Measurements from ENCODE around the gene FAM184B.

DNA sequence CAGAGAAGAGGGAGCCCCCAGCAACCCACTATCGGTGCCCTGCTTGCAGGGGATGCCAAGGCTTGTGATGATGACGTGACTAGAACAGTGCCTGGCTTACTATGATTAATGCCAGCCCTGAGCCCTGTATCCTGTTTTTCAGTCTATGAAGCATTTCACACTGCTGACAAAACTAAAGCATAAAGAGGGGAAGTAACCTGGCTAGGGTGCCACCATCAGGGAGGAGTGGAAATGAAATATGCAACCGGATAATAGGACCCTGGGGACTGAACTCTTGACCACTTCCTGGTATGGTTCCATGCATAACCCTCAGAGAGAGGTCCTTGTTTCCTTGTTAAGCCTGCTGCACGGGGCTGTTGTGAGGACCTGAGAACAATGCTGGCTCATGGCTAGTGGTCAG, 116.7 kb downstream of the FAM184B start:
- TF ChIP-seq, protein P1, sequence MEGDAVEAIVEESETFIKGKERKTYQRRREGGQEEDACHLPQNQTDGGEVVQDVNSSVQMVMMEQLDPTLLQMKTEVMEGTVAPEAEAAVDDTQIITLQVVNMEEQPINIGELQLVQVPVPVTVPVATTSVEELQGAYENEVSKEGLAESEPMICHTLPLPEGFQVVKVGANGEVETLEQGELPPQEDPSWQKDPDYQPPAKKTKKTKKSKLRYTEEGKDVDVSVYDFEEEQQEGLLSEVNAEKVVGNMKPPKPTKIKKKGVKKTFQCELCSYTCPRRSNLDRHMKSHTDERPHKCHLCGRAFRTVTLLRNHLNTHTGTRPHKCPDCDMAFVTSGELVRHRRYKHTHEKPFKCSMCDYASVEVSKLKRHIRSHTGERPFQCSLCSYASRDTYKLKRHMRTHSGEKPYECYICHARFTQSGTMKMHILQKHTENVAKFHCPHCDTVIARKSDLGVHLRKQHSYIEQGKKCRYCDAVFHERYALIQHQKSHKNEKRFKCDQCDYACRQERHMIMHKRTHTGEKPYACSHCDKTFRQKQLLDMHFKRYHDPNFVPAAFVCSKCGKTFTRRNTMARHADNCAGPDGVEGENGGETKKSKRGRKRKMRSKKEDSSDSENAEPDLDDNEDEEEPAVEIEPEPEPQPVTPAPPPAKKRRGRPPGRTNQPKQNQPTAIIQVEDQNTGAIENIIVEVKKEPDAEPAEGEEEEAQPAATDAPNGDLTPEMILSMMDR (IDR thresholded peaks at IDR 0.05) = no peak
- no peak for TF ChIP-seq EP300 (IDR thresholded peaks at IDR 0.05)
- no peak for TF ChIP-seq POLR2A (IDR thresholded peaks at IDR 0.05)
